ENCODE measurements around the gene TNNI3. TPM values are rescaled to one million over a fixed set of nuclear protein-coding genes. Genes with fewer than 3 reads are reported as not detected.

TNNI3 gene
- total and polyA plus RNA-seq, 2 donors (not counting 3 experiments of a cell fraction or from before 2014, with no cell fraction given) = not detected

- no peak overlapping the region for H2AFZ ChIP-seq (ENCODE audit: low read depth, low read length)
- DNase-seq (ENCODE audit: low read depth, low spot score) (no peak), FAIRE-seq (no peak)
- no peaks in the 10 kb centered on the region for H3K79me2 ChIP-seq (ENCODE audit: control insufficient read depth, insufficient read depth, low read length)
- H3K4me3 ChIP-seq (replicated peaks in 1 of 3; ENCODE audit: insufficient read depth in 1 of 3, low read depth in 1 of 3, low read length in 3 of 3) = no peak overlapping the region
- ChIA-PET POLR2A (no interaction called here), CTCF (interaction anchor here (2.8 kb wide), 1 partner anchor 254 kb away, joined by 24 read pairs; no protein-coding TSS in a partner anchor)
- H3K27ac ChIP-seq (ENCODE audit: insufficient read depth, low read depth, low read length) = no peak overlapping the region
- H3K4me1 ChIP-seq (ENCODE audit: control insufficient read depth, extremely low read depth, insufficient read depth, low read length) = no peaks in the 10 kb centered on the region
- H4K20me1 ChIP-seq (replicated peaks; ENCODE audit: control insufficient read depth, extremely low read depth, insufficient read depth, low read length) = no peaks in the 10 kb centered on the region
- H3K9me1 ChIP-seq (replicated peaks; ENCODE audit: control insufficient read depth, extremely low read depth, insufficient read depth, low read length) = no peaks in the 10 kb centered on the region
- no peak overlapping the region for H3K4me2 ChIP-seq (ENCODE audit: insufficient read depth, low read length)
- H3K27me3 ChIP-seq (ENCODE audit: control insufficient read depth in 2 of 2, insufficient read depth in 2 of 2, low read length in 2 of 2) = peaks cover 0 to 4% of the 10 kb centered on the region in 2 experiments
- TF ChIP-seq MYC (IDR thresholded peaks at IDR 0.05; ENCODE audit: low read depth, low read length) (no peak), EZH2 (IDR thresholded peaks at IDR 0.05; ENCODE audit: borderline replicate concordance, low read depth, low read length, severe bottlenecking) (no peak), POLR2AphosphoS5 (IDR thresholded peaks at IDR 0.05; ENCODE audit: insufficient read depth, low read depth, low read length) (no peak), JUN (IDR thresholded peaks at IDR 0.05; ENCODE audit: borderline replicate concordance, insufficient read depth, insufficient read length, low read depth) (no peak), CTCF (IDR thresholded peaks at IDR 0.05; ENCODE audit: extremely low read depth in 1 of 2, insufficient read depth in 1 of 2, low read depth in 1 of 2, low read length in 2 of 2) (no peak), FOS (IDR thresholded peaks at IDR 0.05; ENCODE audit: borderline replicate concordance, insufficient read depth, low read length) (no peak), POLR2A (IDR thresholded peaks at IDR 0.05; ENCODE audit: low read depth, low read length) (no peak), GATA2 (IDR thresholded peaks at IDR 0.05; ENCODE audit: insufficient read depth, insufficient read length, low read depth, low read length) (no peak), MAX (IDR thresholded peaks at IDR 0.05; ENCODE audit: insufficient read depth, insufficient read length) (no peak)
- H3K9ac ChIP-seq (replicated peaks; ENCODE audit: extremely low read depth, insufficient read depth, low read length) = no peak overlapping the region
- intact Hi-C loops (cut with micrococcal nuclease) = loop anchor here (10.0 kb wide), 1 partner anchor 460 kb away; no protein-coding TSS in a partner anchor
- H3K36me3 ChIP-seq (ENCODE audit: control insufficient read depth in 2 of 2, extremely low read depth in 1 of 2, insufficient read depth in 2 of 2, low read length in 2 of 2) = no peaks in the 10 kb centered on the region
- no peaks in the 10 kb centered on the region for H3K9me3 ChIP-seq (replicated peaks; ENCODE audit: control insufficient read depth, insufficient read depth, low read length)
- no TSS peak for BruUV-seq (replicated peaks)
- dilution Hi-C loops (cut with MboI; ENCODE audit: extremely low pct_ligation_motif_present, low sequenced_read_pairs) = no loop called here
Observed at GRCh38 chr19:55134736-55135135, 22.8 kb downstream of the TNNI3 start.
